T-helper 1 cell treated with Interleukin-12 subunit alpha and Interleukin-12 subunit beta and Interleukin-4 antibody, amounts not matched to agents 30 μg/mL and 1 μg/mL, for 36 hours (primary cell): Measurements from ENCODE around the gene LRP1B.

Source experiments
- H3K27ac Mint-ChIP-seq: one replicate; pipeline ENCODE4 v1.8.0; 2021; ENCODE audit warnings: mild to moderate bottlenecking, mixed read lengths
- H3K27me3 Mint-ChIP-seq: one replicate; pipeline ENCODE4 v1.8.0; 2021; ENCODE audit warnings: low read depth, mixed read lengths
- H3K36me3 Mint-ChIP-seq: one replicate; pipeline ENCODE4 v1.8.0; 2021; ENCODE audit warnings: low read depth, mixed read lengths
- H3K4me1 Mint-ChIP-seq: one replicate; pipeline ENCODE4 v1.8.0; 2021; ENCODE audit warnings: low read depth, mixed read lengths
- H3K4me3 Mint-ChIP-seq: one replicate; pipeline ENCODE4 v1.8.0; 2021; ENCODE audit warnings: mild to moderate bottlenecking, moderate library complexity, mixed read lengths
- H3K9me3 Mint-ChIP-seq: one replicate; pipeline ENCODE4 v1.8.0; 2021; ENCODE audit warnings: mixed read lengths

LRP1B gene

GRCh38 chr2:140744379-140744778 lies 1386.4 kb downstream of the LRP1B start:
- Mint-ChIP-seq H3K36me3 (no peaks in the 10 kb centered on the region), H3K27ac (no peak overlapping the region), H3K4me1 (no peaks in the 10 kb centered on the region), H3K4me3 (no peak overlapping the region), H3K27me3 (no peaks in the 10 kb centered on the region), H3K9me3 (peaks cover 3% of the 10 kb centered on the region)

DNA sequence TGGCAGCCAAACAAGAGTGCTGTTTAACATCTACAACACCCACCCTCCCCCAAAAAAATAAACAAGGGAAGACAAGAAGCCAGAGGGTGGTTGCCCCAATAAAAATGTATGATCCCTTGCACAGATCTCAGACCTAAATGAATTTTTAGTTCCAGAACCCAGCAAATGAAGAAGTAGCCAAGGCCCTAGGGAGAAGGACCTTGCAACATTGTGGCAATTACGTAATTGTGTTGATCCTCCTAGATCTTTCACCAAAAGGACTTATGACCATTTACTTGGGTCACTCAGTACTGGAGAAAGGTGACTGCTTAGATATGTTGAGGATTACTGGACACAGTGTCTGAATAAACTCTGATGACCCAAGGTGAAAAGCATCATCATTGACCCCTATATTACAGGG lies 1393.8 kb downstream of the LRP1B start:
- Mint-ChIP-seq H3K4me1 (no peaks in the 10 kb centered on the region), H3K27me3 (no peaks in the 10 kb centered on the region), H3K4me3 (no peak overlapping the region), H3K27ac (no peak overlapping the region), H3K9me3 (peaks cover 17% of the 10 kb centered on the region), H3K36me3 (no peaks in the 10 kb centered on the region)

DNA sequence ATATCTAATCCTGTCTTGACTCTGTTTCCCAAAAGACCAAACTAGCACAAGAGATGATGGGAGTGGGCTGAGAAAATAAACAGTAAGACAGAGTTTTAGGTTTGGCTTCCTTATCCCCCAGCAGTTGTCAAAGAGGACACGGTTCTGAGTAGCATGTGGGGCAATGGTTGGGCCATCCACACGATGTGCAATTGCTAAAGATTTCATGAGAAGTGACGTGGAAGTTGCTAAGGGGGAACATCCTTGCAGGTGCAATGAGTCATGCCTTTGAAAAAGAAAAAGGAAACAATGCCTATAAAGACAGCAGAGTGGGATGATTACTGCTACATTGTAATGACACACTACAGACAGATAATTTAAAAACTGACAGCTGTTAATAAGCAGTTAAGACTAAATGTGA lies 1395.8 kb downstream of the LRP1B start:
- peaks cover 21% of the 10 kb centered on the region for H3K9me3 Mint-ChIP-seq
- no peaks in the 10 kb centered on the region for H3K4me1 Mint-ChIP-seq

DNA sequence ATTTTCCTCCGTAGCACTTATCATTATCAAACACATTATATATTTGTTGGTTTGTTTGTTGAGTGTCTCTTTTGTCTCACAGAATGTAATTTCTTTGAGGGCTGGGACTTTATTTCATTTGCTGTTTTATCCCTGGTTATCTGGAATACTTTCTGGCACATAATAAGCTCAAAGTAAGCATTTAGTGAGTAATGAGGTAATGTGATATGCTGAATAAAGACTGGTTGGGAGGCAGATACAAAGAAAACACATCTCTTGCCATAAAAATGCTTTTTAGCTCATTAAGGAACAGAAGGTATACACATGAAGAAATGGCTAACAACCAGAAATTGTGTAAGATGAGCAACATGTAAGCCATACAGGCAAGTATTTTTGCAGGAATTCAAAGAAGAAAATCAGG lies 1411.8 kb downstream of the LRP1B start:
- no peaks in the 10 kb centered on the region for H3K27me3 Mint-ChIP-seq
- H3K9me3 Mint-ChIP-seq = peaks cover 4% of the 10 kb centered on the region
- H3K4me3 Mint-ChIP-seq = no peak overlapping the region
- H3K4me1 Mint-ChIP-seq = no peaks in the 10 kb centered on the region
- no peaks in the 10 kb centered on the region for H3K36me3 Mint-ChIP-seq
- H3K27ac Mint-ChIP-seq = no peak overlapping the region

More for the DNA sequence above, 1395.8 kb downstream of the LRP1B start:
- H3K36me3 Mint-ChIP-seq = no peaks in the 10 kb centered on the region
- H3K27ac Mint-ChIP-seq = no peak overlapping the region
- H3K4me3 Mint-ChIP-seq = no peak overlapping the region
- H3K27me3 Mint-ChIP-seq = no peaks in the 10 kb centered on the region

DNA sequence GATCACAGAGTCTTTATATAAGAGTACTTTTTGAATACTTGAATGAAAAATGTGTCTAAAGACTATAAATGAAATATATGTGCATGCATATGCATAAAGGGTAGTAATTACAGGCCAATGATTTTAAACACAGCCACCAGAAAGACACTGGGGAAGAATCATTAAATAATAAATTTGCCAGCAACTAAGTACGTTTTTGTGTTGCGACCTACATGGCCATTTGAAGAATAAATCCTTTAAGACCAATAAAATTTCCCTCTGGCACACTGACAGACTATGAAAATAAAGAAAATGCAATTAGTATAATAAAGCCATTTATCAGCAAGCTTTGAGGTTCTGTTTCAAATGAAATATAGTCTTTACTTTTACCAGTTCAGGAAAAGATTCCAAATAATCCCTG lies 1413.3 kb downstream of the LRP1B start:
- H3K36me3 Mint-ChIP-seq = no peaks in the 10 kb centered on the region
- no peak overlapping the region for H3K4me3 Mint-ChIP-seq
- H3K27ac Mint-ChIP-seq = no peak overlapping the region
- peaks cover 4% of the 10 kb centered on the region for H3K9me3 Mint-ChIP-seq
- no peaks in the 10 kb centered on the region for H3K4me1 Mint-ChIP-seq
- no peaks in the 10 kb centered on the region for H3K27me3 Mint-ChIP-seq

DNA sequence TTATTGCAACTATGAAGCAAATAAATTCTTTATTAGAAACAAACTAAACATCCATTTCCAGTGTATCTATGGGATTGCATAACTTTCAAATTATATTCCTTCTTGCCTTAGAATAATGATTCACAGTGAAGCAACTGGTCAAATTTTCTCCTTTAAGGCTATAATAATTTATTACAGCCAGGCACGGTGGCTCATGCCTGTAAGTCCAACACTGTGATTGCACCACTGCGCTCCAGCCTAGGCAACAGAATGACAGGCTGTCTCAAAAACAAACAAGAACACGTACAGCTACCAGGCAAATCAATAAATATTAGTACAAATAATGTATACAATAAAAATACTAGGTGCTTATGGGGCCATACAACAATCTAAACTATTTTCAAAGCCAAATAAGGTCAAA lies 1416.2 kb downstream of the LRP1B start:
- H3K27ac Mint-ChIP-seq = no peak overlapping the region
- H3K9me3 Mint-ChIP-seq = no peaks in the 10 kb centered on the region
- H3K27me3 Mint-ChIP-seq = no peaks in the 10 kb centered on the region
- no peak overlapping the region for H3K4me3 Mint-ChIP-seq
- no peaks in the 10 kb centered on the region for H3K36me3 Mint-ChIP-seq
- H3K4me1 Mint-ChIP-seq = no peaks in the 10 kb centered on the region

GRCh38 chr2:140711867-140712266 lies 1418.9 kb downstream of the LRP1B start:
- Mint-ChIP-seq H3K27me3 (no peaks in the 10 kb centered on the region), H3K4me3 (no peak overlapping the region), H3K36me3 (no peaks in the 10 kb centered on the region), H3K4me1 (no peaks in the 10 kb centered on the region), H3K27ac (no peak overlapping the region), H3K9me3 (no peaks in the 10 kb centered on the region)

- no peaks in the 10 kb centered on the region for H3K36me3 Mint-ChIP-seq
- no peaks in the 10 kb centered on the region for H3K4me1 Mint-ChIP-seq
- H3K9me3 Mint-ChIP-seq = no peaks in the 10 kb centered on the region
- H3K27me3 Mint-ChIP-seq = no peaks in the 10 kb centered on the region
- no peak overlapping the region for H3K27ac Mint-ChIP-seq
- no peak overlapping the region for H3K4me3 Mint-ChIP-seq
Observed at GRCh38 chr2:140701726-140702125, 1429.1 kb downstream of the LRP1B start.

DNA sequence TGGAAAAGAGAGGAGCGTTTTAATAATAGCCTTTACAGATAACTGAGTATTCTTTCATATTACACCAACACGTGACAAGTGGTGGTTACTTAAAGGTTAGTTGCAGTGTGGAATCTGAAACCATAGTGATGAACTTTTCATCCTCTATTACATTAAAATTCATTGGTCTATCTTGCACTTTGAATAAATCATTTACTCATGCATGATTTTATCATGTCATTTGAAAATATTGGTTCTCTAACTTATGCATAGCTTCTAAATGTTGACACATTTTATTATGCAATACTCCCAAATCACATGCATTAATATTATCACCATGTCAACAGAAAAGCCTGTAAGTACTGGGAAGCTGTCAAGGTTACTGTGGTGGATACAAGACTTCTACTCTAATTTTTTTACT lies 1432.2 kb downstream of the LRP1B start:
- no peaks in the 10 kb centered on the region for H3K4me1 Mint-ChIP-seq
- no peaks in the 10 kb centered on the region for H3K9me3 Mint-ChIP-seq
- no peaks in the 10 kb centered on the region for H3K36me3 Mint-ChIP-seq
- H3K27me3 Mint-ChIP-seq = no peaks in the 10 kb centered on the region
- no peak overlapping the region for H3K4me3 Mint-ChIP-seq
- H3K27ac Mint-ChIP-seq = no peak overlapping the region

GRCh38 chr2:140696449-140696848 lies 1434.4 kb downstream of the LRP1B start:
- Mint-ChIP-seq H3K27ac (no peak overlapping the region), H3K4me3 (no peak overlapping the region), H3K4me1 (no peaks in the 10 kb centered on the region), H3K36me3 (no peaks in the 10 kb centered on the region), H3K9me3 (no peaks in the 10 kb centered on the region), H3K27me3 (no peaks in the 10 kb centered on the region)

DNA sequence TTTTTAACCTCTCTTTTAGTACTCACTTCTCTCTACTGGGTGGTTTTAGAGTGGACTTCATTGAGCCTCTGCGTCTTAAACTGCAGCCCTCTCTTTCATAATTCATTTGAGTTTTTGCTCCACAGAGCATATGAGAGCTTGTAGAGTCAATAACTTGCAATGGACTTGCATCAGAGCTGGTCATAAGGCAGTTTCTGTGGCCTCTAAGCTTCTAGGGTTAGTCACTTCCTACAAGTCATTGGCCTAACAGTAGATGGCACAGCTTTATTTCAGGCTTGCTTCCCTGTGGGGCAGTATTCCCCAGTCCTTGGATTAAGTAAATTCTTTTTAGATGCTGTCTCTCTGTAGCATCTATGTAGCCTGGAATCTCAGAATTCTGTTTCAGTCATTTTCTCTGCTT lies 1435.7 kb downstream of the LRP1B start:
- H3K4me3 Mint-ChIP-seq = no peak overlapping the region
- H3K27me3 Mint-ChIP-seq = no peaks in the 10 kb centered on the region
- H3K4me1 Mint-ChIP-seq = no peaks in the 10 kb centered on the region
- no peaks in the 10 kb centered on the region for H3K36me3 Mint-ChIP-seq
- H3K27ac Mint-ChIP-seq = no peak overlapping the region
- H3K9me3 Mint-ChIP-seq = no peaks in the 10 kb centered on the region

GRCh38 chr2:140687825-140688224 lies 1443.0 kb downstream of the LRP1B start:
- H3K4me1 Mint-ChIP-seq = no peaks in the 10 kb centered on the region
- H3K27ac Mint-ChIP-seq = no peak overlapping the region
- no peaks in the 10 kb centered on the region for H3K36me3 Mint-ChIP-seq
- H3K9me3 Mint-ChIP-seq = no peaks in the 10 kb centered on the region
- no peaks in the 10 kb centered on the region for H3K27me3 Mint-ChIP-seq
- H3K4me3 Mint-ChIP-seq = no peak overlapping the region

GRCh38 chr2:140683658-140684057 lies 1447.2 kb downstream of the LRP1B start:
- Mint-ChIP-seq H3K4me3 (no peak overlapping the region), H3K27ac (no peak overlapping the region), H3K36me3 (no peaks in the 10 kb centered on the region), H3K9me3 (no peaks in the 10 kb centered on the region), H3K27me3 (no peaks in the 10 kb centered on the region), H3K4me1 (no peaks in the 10 kb centered on the region)

DNA sequence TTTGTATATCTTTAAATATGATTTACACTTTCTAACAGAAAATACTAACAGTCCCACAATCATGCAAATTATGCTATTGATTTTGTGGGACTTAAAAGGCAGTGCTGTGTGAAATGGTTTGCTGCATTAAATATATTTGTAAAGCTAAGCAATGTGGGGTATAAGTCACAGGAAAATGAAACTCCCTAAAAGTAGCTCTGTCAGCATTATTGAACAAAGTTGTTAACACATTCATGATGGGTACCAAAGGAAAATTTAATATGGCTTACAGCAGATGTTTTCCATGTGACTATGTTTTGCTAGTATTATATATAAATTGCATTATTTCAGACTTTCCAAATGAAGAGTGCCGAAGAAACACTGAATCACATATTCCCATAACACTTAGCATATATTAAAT lies 1450.0 kb downstream of the LRP1B start:
- Mint-ChIP-seq H3K27me3 (no peaks in the 10 kb centered on the region), H3K4me3 (no peak overlapping the region), H3K4me1 (no peaks in the 10 kb centered on the region), H3K36me3 (no peaks in the 10 kb centered on the region), H3K9me3 (no peaks in the 10 kb centered on the region), H3K27ac (no peak overlapping the region)

GRCh38 chr2:140679752-140680151 lies 1451.1 kb downstream of the LRP1B start:
- Mint-ChIP-seq H3K4me3 (no peak overlapping the region), H3K27ac (no peak overlapping the region), H3K9me3 (peaks cover 3% of the 10 kb centered on the region), H3K4me1 (no peaks in the 10 kb centered on the region), H3K27me3 (no peaks in the 10 kb centered on the region), H3K36me3 (no peaks in the 10 kb centered on the region)

DNA sequence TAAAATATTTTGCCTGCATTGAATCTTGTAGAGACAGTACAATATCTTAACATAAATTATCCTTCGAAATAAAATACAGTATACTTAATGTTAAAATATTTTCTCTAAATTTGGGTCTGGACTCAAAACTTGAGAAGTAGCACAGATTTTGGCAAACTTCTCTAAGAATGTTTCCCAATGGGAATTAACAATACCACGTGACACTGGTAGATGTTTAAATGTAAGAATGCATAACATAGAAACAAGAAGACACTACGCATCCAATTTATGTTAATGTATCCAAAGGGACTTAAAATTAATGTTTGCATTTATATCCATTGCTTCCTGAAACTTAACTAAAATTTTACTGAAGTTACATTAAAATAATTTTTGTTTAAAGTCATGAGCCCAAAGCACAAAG lies 1460.9 kb downstream of the LRP1B start:
- no peaks in the 10 kb centered on the region for H3K4me1 Mint-ChIP-seq
- peaks cover 22% of the 10 kb centered on the region for H3K9me3 Mint-ChIP-seq
- H3K27me3 Mint-ChIP-seq = no peaks in the 10 kb centered on the region
- no peak overlapping the region for H3K27ac Mint-ChIP-seq
- no peak overlapping the region for H3K4me3 Mint-ChIP-seq
- H3K36me3 Mint-ChIP-seq = no peaks in the 10 kb centered on the region
